ENCODE results near the gene MYO7A.

The MYO7A gene

GRCh38 chr11:77200351-77201268, 72.6 kb downstream of the MYO7A start:
- peak; percentile 4 for DNase-seq
- TF ChIP-seq, protein P1, sequence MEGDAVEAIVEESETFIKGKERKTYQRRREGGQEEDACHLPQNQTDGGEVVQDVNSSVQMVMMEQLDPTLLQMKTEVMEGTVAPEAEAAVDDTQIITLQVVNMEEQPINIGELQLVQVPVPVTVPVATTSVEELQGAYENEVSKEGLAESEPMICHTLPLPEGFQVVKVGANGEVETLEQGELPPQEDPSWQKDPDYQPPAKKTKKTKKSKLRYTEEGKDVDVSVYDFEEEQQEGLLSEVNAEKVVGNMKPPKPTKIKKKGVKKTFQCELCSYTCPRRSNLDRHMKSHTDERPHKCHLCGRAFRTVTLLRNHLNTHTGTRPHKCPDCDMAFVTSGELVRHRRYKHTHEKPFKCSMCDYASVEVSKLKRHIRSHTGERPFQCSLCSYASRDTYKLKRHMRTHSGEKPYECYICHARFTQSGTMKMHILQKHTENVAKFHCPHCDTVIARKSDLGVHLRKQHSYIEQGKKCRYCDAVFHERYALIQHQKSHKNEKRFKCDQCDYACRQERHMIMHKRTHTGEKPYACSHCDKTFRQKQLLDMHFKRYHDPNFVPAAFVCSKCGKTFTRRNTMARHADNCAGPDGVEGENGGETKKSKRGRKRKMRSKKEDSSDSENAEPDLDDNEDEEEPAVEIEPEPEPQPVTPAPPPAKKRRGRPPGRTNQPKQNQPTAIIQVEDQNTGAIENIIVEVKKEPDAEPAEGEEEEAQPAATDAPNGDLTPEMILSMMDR (IDR thresholded peaks at IDR 0.05; ENCODE audit: low read depth, low read length), result no peak
- Histone ChIP-seq H3K9me3 (ENCODE audit: severe bottlenecking) (no peaks in the 10 kb centered on the region), H3K4me3 (ENCODE audit: low read depth, low read length) (no peak overlapping the region), H3K27ac (no peak overlapping the region), H3K36me3 (peaks cover 79% of the 10 kb centered on the region), H3K27me3 (ENCODE audit: insufficient read depth, low read depth, severe bottlenecking) (no peaks in the 10 kb centered on the region)

GRCh38 chr11:77201370-77201769, 73.3 kb downstream of the MYO7A start:
- Histone ChIP-seq H3K36me3 (peaks cover 80% of the 10 kb centered on the region), H3K9me3 (ENCODE audit: severe bottlenecking) (no peaks in the 10 kb centered on the region), H3K27me3 (ENCODE audit: insufficient read depth, low read depth, severe bottlenecking) (no peaks in the 10 kb centered on the region), H3K4me3 (ENCODE audit: low read depth, low read length) (no peak overlapping the region), H3K27ac (no peak overlapping the region)
- TF ChIP-seq, protein P1 (IDR thresholded peaks at IDR 0.05; ENCODE audit: low read depth, low read length), result no peak
- no peak for DNase-seq

DNA sequence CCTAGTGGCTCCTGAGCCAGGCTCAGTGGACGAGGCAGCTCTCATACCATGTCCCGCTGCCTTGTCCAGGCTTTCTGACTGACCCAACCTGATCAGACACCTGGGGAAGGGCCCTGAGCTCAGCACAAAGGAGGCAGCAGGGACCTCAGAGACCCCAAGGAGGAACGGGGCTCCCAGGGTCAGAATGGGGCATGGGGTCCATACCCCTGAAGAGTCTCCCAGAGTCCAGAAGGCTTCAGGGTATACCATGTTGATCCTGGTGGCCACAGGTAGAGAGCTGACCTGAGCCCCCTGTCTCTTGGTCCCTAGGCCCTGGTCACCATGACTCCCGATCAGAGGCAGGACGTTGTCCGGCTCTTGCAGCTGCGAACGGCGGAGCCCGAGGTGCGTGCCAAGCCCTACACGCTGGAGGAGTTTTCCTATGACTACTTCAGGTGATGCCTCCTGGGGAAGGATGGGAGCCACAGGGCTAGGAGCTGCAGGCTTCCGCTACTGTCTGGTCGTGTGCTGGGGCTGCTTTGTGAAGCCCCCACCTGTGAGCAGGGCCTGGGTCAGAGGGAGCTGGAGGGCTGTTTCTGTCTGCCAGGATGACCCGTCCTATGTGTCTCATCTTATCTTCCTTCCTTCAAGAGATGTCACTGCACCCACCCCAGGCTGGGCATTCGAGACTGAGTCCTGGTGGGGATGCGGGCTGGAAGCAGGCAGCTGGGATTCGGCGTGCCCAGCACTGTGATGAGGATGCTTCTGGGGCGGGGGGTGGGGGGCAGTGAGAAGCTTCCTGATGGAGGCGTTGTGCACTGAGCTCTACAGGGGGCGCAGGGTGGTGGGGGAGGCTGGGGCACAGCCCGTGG, 74.2 kb downstream of the MYO7A start:
- peak; percentile 5 for DNase-seq
- Histone ChIP-seq H3K4me3 (ENCODE audit: low read depth, low read length) (no peak overlapping the region), H3K27ac (no peak overlapping the region), H3K27me3 (ENCODE audit: insufficient read depth, low read depth, severe bottlenecking) (no peaks in the 10 kb centered on the region), H3K36me3 (peaks cover 80% of the 10 kb centered on the region), H3K9me3 (ENCODE audit: severe bottlenecking) (no peaks in the 10 kb centered on the region)
- TF ChIP-seq, protein P1 (IDR thresholded peaks at IDR 0.05; ENCODE audit: low read depth, low read length), result no peak

DNA sequence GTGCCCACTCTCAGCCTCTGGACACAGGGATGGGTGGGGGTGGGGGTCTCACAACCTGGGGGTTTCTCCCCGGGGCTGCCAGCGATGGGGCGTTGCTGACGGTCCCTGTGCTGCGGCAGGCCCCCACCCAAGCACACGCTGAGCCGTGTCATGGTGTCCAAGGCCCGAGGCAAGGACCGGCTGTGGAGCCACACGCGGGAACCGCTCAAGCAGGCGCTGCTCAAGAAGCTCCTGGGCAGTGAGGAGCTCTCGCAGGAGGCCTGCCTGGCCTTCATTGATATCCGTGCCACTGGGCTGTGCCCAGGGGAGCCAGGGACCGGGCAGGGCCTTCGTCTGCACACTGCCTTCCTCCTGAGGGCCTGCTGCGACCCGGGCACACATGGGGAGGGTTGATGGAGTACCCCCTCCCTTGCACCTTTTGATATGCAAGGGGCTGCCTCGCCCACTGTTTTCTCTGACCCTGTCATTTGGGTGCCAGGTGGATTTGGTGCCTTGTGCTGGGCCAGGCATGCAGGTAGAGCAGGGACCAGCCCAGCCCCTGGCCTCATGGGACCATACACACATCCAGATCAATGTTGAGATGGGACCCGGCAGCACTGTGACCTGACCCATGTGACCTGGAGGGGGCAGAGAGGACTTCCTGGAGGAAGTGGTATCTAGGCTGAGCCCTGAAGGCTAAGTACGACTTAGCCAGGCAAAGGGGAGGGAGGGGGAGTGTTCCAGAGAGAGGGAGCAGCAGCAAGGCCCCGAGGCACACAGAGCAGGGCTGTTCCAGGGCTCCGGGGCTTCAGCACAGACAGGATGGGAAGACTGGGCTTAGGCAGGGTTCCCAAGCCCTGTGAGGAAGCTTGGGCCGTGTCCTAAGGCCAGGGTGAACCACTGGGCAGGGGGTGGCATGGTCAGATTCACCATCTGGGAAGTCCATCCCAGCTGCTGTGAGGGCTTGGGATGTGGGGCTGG, 75.2 kb downstream of the MYO7A start:
- Histone ChIP-seq H3K27me3 (ENCODE audit: insufficient read depth, low read depth, severe bottlenecking) (no peaks in the 10 kb centered on the region), H3K36me3 (peaks cover 82% of the 10 kb centered on the region), H3K4me3 (ENCODE audit: low read depth, low read length) (no peak overlapping the region), H3K9me3 (ENCODE audit: severe bottlenecking) (no peaks in the 10 kb centered on the region), H3K27ac (no peak overlapping the region)
- DNase-seq, result peak; percentile 5
- TF ChIP-seq, protein P1 (IDR thresholded peaks at IDR 0.05; ENCODE audit: low read depth, low read length), result no peak

Measured in WERI-Rb-1 (cell line).